Stimulated activated CD4-positive, alpha-beta T cell treated with anti-CD3 and anti-CD28 coated beads, TNF-alpha, amount 100 ng/mL, for 4 hours (primary cell): ENCODE measurements around the gene PIGL.
"Not testable (repeated sequence)": the region's sequence is repeated elsewhere in the genome, so short reads cannot be mapped to it uniquely, and the experiment has no call there.

ENCODE experiments used
- DNase-seq, 3 experiments: peaks; one replicate each; pipeline ENCODE4 v3.0.0-alpha.2; 2020; ENCODE audit warnings: low read depth in 3 of 3

Gene PIGL

DNA sequence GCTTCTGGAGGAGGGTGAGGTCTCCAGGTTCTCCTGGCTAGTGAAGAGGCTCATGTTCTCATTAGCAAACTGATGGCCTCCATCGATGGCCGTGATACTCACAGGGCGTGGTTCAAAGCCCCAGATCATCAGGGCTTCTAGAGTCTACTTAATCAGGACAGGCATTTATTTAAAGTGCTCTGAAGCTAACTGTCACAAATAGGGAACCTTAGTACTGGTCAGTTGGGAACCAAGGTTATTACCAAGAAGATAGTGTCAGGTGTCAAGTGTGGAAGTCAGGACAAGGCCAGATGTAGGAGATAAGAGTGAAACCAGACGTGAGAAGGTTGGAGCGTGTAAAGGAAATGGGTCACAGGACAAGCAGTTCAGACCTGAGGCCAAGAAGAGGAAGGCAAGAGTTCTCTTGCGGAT lies 56.9 kb downstream of the PIGL start:
- DNase-seq: no peak

DNA sequence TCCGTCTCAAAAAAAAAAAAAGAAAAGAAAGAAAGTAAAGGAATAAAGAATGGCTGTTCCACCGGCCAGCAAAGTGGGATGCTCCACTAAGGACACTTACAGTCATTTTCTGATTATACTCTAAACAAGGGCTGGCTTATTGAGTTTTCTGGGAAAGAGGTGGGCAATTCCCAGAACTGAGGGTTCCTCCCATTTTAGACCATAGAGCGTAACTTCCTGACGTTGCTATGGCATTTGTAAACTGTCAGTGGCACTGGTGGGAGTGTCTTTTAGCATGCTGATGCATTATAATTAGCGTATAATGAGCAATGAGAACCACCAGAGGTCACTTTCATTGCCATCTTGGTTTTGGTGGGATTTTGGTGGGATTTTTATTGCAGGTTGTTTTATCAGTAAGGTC lies 58.0 kb downstream of the PIGL start:
- no peak for DNase-seq

DNA sequence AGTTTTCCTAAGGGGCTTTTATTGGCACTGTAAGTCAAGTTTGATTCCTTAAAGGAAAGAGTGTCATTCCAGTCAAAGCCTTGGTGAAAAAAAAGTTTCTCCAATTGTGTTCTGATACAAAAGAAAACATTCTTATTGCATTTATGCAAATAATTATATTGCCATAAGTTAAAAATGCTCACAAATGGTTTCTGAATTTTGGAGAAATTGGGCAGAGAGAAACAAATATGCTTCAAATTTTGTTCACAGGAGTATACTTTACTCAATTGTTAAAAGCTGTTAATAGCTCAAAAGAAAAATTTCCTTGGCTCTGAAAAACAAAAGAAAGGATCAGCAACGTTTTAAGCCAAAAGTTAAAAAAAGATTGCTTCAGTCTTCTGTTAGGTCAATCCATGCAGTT lies 60.2 kb downstream of the PIGL start:
- no peak for DNase-seq

GRCh38 chr17:16281351-16281750 lies 64.3 kb downstream of the PIGL start:
- DNase-seq: no peak

DNA sequence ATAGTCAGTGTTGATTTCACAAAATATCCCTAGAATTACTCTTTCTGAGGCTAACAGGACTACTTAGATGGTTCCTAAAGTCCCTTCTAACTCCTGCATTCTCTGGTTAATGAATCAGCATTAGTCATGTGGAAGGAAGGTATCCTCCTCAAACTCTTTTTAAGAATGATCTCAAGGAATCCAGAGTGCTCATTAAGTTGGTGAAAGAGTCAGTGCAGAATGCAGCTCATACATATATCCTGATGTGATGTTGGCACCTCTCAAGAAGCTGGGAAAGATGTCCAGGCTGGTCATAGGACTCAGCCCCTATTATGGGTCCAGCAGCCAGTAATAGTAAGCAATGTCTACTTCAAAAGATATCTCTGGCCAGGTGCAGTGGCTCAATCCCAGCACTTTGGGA lies 65.5 kb downstream of the PIGL start:
- no peak for DNase-seq

DNA sequence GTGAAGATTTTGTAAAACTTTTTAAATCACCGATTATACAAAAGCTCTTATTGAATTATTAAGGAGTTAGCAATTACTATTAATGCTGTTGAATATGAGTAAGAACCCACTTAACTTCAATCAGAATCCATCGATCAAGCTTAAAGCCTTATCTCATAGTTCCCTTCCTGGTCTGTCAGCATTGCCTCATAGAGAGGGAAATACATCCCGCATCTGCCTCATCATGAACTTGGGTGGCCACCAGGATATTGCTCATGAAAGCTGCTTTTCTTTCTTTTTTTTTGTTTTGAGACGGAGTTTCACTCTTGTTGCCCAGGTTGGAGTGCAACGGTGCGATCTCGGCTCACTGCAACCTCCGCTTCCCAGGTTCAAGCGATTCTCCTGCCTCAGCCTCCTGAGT lies 66.7 kb downstream of the PIGL start:
- no peak for DNase-seq

GRCh38 chr17:16285646-16286008 lies 68.6 kb downstream of the PIGL start:
- no peak for DNase-seq

- DNase-seq: peak; percentile 29 to 59 (median 45)
These were observed 69.3 kb downstream of the PIGL start for GRCh38 chr17:16286009-16286946.

- DNase-seq: no peak
These were observed 70.0 kb downstream of the PIGL start for GRCh38 chr17:16286947-16287562.

- DNase-seq: no peak
These were observed 70.6 kb downstream of the PIGL start for GRCh38 chr17:16287563-16288027.

- no peak for DNase-seq
These were observed 72.0 kb downstream of the PIGL start for GRCh38 chr17:16288860-16289571.

DNA sequence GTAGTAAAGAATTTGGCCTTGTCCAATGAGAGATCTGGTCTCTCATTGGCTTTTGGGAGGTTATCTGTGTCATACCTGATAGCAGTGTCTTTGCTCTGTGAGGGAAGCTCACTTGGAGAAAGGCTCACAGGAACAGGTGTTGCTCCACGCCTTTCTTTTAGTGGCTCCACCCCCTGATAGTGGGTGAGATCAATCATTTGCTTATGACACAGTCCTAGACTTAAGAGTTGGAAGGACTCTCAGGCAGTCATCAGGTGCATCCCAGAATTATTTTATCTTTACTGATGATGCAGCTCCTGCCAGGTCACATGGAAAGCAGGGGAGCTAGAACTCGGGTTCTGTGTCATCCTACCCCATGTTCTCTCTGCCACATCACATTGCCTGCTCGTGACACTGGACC lies 76.9 kb downstream of the PIGL start:
- no peak for DNase-seq

GRCh38 chr17:16294560-16294959 lies 77.5 kb downstream of the PIGL start:
- no peak for DNase-seq

DNA sequence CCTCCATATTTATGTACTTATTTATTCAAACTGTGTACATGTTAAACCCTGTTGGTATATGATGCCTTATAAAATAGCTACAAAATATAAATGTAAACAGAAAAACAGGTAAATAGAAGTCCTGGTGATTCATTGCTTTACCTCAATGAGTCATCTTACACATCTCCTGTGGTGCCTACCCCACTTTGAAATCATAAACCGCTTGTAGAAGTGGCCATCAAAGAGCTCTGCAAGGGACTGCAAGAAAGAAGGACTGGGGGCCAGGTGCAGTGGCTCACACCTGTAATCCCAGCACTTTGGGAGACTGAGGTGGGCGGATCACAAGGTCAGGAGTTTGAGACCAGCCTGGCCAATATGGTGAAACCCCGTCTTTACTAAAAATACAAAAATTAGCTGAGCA lies 79.1 kb downstream of the PIGL start:
- not testable (repeated sequence) for DNase-seq

DNA sequence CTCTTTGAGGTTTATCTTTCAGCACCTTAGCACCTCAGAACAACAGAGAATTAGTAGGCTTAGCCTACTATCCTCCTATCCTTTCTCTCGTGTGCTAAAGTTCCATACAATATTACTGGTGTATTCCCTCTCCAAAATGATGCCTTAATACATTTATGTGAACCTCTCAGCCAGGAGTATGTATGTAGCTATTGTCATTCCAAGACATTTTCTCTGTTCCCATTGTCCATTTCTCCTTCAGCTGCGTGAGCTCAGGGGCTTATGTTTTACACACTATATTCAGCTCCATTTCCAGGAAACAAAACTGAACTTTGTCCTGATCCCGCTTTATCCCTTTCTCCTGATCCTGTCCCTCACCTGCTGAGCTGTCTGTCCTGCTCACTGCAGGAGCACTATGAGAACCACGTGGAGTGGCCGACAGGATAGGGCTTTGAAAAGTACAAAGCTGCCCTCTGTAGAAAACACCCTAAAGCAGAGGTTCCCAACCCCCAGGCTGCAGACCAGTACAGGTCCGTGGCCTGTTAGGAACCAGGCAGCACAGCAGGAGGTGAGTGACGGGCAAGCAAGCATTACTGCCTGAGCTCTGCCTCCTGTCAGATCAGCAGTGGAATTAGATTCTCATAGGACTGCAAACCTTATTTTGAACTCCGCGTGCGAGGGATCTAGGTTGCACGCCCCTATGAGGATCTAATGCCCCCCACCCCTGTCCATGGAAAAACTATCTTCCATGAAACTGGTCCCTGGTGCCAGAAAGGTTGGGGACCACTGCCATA lies 80.5 kb downstream of the PIGL start:
- DNase-seq: no peak

DNA sequence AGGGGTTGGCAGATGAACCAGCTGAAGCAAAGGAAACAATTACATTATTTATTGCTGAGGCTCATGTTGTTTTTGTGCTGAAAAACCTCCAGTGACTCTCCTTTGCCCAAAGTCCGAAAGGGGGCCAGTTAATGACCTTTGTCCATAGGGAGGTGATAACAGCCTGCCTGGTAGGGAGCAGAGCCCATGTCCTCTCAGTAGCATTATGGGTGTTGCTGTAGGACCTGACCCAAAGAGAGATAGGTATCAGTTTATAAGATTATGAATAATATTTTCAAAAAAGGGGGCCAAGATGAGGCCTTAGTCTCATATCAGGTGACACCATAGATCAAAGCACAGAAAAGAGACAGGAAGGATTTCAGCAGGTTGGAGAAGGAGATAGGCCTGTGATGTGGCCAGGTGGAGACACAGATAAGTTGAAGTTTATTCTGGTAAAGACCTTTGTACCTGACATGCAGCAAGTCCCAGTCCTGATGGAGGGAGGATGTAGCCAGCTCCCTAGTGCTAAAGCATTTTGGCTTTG lies 81.2 kb downstream of the PIGL start:
- DNase-seq: no peak

GRCh38 chr17:16300554-16300953 lies 83.5 kb downstream of the PIGL start:
- DNase-seq: no peak

DNA sequence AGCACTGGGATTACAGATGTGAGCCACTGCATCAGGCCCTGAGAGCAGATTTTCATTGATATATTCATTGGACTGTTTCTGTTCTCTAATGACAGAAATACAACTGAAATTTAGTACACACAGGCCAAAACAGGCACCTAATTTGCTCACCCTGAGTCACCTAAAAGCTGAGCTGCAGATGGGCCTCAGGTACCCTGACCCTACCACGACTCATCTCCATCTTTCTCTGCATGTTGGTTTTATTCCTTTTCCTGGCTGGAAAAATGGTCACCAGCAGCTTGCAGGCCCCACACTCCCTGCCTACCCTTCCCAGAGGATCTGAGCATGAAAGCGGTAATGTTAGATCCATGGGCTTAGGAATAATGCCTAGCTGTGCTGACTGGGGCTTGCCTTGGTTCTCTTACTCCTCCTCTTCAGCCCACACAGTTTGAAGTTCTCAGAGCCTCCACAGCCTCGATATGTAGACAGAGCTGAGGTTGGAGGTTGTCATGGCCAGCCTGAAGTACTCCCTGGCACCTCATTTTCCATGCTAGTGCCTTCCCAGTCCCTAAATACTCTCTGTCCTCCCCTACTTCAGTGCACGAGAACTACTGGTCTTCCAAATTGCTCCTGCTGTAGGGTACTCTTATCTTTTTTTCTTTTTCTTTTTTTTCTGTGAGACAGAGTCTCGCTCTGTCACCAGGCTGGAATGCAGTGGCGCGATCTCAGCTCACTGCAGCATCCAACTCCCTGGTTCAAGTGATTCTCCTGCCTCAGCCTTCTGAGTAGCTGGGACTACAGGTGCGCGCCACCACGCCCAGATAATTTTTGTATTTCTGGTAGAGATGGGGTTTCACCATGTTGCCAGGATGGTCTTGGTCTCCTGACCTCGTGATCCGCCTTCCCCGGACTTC lies 85.2 kb downstream of the PIGL start:
- DNase-seq: no peak

GRCh38 chr17:16302856-16303255 lies 85.8 kb downstream of the PIGL start:
- no peak for DNase-seq

- DNase-seq: no peak
These were observed 87.8 kb downstream of the PIGL start for GRCh38 chr17:16304830-16305229.

DNA sequence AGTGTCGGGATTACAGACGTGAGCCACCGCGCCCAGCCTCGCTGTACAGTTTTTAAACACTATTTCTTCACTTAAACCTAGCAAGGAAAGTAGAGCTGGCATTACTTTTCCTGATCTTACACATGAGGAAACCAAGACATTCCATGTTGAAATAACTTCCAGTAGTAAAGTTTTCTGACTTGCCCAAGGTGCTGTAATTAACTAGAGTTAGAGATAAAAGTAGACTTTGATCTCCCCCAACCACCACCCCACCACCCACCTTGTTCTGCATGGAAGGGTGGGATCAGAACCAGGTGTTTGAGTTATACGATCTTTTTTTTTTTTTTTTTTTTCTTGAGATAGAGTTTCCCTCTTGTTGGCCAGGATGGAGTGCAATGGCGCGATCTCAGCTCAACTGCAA lies 89.2 kb downstream of the PIGL start:
- DNase-seq: no peak
